Measurements from ENCODE around the gene HDDC3.
"Not testable (repeated sequence)": the region's sequence is repeated elsewhere in the genome, so short reads cannot be mapped to it uniquely, and the experiment has no call there.

HDDC3 gene

GRCh38 chr15:90929246-90930019 lies 2.9 kb downstream of the HDDC3 start:
- DNase-seq: no peak

GRCh38 chr15:90928106-90928505 lies 4.2 kb downstream of the HDDC3 start:
- DNase-seq: not testable (repeated sequence)

- DNase-seq: not testable (repeated sequence)
These were observed 5.6 kb downstream of the HDDC3 start for GRCh38 chr15:90926766-90927165.

- DNase-seq: no peak
These were observed 8.0 kb downstream of the HDDC3 start for GRCh38 chr15:90924375-90924774.

- peak; percentile 39 for DNase-seq
These were observed 9.5 kb downstream of the HDDC3 start for GRCh38 chr15:90922712-90923322.

- no peak for DNase-seq
These were observed 10.5 kb downstream of the HDDC3 start for GRCh38 chr15:90921887-90922286.

- DNase-seq: no peak
These were observed 13.5 kb downstream of the HDDC3 start for GRCh38 chr15:90918835-90919234.

GRCh38 chr15:90918034-90918788 lies 14.1 kb downstream of the HDDC3 start:
- DNase-seq: no peak

- DNase-seq: no peak
These were observed 14.8 kb downstream of the HDDC3 start for GRCh38 chr15:90917569-90917968.

GRCh38 chr15:90916461-90916860 lies 15.9 kb downstream of the HDDC3 start:
- DNase-seq: no peak

GRCh38 chr15:90915808-90916440 lies 16.4 kb downstream of the HDDC3 start:
- DNase-seq: no peak

- no peak for DNase-seq
These were observed 17.0 kb downstream of the HDDC3 start for GRCh38 chr15:90915216-90915807.

GRCh38 chr15:90914305-90915080 lies 17.9 kb downstream of the HDDC3 start:
- DNase-seq: no peak

- no peak for DNase-seq
These were observed 18.9 kb downstream of the HDDC3 start for GRCh38 chr15:90913398-90913944.

- DNase-seq: no peak
These were observed 19.6 kb downstream of the HDDC3 start for GRCh38 chr15:90912770-90913075.

GRCh38 chr15:90911906-90912769 lies 20.2 kb downstream of the HDDC3 start:
- no peak for DNase-seq

GRCh38 chr15:90911302-90911623 lies 21.1 kb downstream of the HDDC3 start:
- no peak for DNase-seq

GRCh38 chr15:90910441-90911301 lies 21.7 kb downstream of the HDDC3 start:
- no peak for DNase-seq

GRCh38 chr15:90909976-90910375 lies 22.4 kb downstream of the HDDC3 start:
- DNase-seq: no peak

GRCh38 chr15:90909449-90909848 lies 22.9 kb downstream of the HDDC3 start:
- not testable (repeated sequence) for DNase-seq

Measured in stimulated activated CD4-positive, alpha-beta T cell treated with anti-CD3 and anti-CD28 coated beads, Interleukin-4, amount 100 ng/mL, for 24 hours (primary cell).